ENCODE results near the gene ARHGAP28.

The ARHGAP28 gene

GRCh38 chr18:6732952-6733351 is 3.4 kb downstream of the ARHGAP28 start:
- no peak for DNase-seq

DNA sequence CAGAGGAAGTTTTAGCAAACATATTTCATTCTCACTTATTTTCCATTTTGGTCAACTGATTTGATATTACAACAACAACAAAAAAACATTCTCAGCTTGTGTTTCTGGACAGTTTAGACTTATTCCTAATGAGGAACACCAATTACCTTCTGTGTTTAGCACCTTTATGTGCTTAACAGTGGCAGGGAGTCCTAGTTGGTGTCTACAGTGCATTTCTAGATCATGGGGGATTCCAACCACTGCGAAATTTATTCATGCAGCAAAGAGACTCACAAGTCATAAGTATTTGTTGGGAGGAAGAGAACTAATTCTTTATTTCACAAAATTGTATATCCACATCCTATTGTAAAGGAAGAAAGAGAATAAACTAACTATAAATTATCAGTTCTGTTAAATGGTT is 4.2 kb downstream of the ARHGAP28 start:
- no peak for DNase-seq

- no peak for DNase-seq
These were observed 5.4 kb downstream of the ARHGAP28 start for GRCh38 chr18:6734726-6735430.

- no peak for DNase-seq
These were observed 8.3 kb downstream of the ARHGAP28 start for GRCh38 chr18:6737833-6738232.

- DNase-seq: no peak
These were observed 9.1 kb downstream of the ARHGAP28 start for GRCh38 chr18:6738622-6739021.

- no peak for DNase-seq
These were observed 11.7 kb downstream of the ARHGAP28 start for GRCh38 chr18:6741232-6741663.

DNA sequence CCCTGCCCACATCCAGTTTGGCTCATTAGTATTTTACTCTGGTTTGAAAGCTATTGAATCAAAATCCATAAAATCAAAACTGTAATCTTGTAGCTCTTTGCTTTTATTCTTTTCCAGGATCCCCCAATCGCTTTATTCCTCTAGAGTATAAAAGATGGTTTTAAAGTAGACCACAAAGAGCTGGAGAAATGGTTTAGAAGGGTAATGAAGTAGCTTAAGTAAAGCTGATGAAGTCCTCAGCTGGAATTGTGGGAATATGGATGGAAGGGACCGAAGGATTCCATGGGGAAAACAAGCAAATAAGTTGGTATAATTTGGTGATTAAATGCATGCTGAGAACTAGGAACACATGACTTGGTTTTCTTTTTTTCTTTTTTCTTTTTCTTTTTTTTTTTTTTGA is 12.3 kb downstream of the ARHGAP28 start:
- no peak for DNase-seq

DNA sequence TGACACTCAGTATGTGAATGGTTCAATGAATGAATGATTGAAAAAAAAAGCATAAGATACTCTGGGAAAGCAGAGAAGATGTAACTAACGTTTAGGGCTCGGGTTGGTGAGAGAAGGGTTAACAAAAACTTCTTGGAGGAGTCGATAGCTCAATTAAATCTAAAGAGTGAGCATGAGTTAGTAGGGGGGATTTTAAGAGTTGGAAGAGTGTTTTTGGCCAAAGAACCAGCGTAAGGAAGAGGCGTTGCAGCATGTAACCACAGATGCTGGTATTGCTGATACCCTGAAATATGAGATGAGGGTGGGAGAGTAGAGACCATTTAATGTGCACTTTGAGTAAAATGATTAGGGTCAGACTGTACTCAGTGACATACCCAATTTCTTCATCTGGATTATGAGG is 14.5 kb downstream of the ARHGAP28 start:
- no peak for DNase-seq

- no peak for DNase-seq
These were observed 15.4 kb downstream of the ARHGAP28 start for GRCh38 chr18:6744816-6745455.

- no peak for DNase-seq
These were observed 16.1 kb downstream of the ARHGAP28 start for GRCh38 chr18:6745504-6746031.

- DNase-seq: no peak
These were observed 17.0 kb downstream of the ARHGAP28 start for GRCh38 chr18:6746386-6746960.

DNA sequence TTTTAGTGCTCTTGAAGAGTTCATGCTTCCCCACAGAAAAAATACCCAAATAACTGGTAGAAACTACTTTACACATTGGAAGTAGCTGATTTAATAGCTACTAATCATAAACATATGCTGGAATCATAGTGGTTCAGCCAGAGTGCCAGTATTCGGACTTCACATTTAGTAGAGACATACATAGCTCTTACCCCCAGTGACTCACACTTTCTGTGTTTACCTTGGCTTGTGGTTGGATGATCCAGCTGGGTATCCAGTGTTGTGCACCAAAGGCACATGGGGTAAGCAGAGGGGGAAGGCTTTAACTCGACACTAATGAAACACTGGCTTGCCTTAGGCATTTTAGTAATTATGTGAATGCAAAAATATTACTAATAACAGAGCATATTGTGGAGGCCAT is 18.1 kb downstream of the ARHGAP28 start:
- DNase-seq: no peak

DNA sequence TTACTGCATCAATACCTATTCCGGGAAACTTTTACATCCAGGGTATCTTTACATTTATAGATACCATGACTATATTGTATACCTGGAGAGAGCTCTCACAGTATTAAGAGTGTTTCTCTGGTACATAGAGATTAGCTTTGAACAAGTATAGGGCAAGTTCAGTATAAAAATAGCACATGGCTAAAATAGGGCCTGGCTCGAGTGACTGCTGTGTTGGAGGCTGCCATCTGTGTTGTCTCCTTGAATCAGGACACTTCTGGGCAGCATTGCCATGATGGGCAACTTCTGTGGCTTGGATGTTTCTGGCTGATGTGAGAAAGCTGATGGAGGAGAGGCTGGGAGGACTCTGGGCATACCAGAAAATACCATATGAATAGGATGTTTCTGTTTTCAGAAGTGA is 18.7 kb downstream of the ARHGAP28 start:
- DNase-seq: no peak

DNA sequence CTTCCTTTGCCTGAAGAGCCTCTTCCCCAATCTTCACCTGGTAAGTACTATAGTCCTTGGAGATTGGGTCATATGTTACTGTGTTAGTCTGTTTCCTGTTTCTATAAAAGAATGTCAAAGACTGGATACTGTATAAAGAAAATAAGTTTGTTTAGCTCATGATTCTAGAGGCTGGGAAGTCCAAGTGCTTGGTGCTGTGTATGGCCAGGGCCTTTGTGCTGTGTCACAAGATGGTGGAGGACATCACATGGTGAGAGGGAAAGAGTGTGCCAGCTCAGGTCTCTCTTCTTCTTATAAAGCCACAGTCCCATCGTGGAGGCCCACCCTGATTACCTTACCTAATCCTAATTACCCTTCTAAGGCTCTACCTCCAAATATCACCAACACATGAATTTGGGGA is 20.9 kb downstream of the ARHGAP28 start:
- DNase-seq: no peak

DNA sequence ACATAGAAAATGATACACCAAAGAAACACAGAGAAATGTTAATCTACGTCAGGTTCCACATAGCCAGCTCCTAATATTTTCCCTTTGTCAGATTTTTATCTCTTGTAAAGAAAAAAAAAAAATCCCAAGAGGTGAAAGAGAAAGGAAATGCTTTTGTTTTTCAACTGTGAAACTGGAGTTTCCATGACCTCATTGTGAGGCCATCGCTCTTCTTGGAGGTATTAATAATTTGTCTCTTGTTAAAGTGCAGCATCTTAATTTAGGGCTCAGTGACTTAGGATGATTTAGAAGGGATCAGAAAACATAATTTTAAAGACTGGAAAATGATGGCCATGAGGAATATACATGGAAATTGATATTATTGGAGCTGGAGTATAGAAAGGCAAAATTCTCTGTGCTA is 21.7 kb downstream of the ARHGAP28 start:
- DNase-seq: no peak

- DNase-seq: no peak
These were observed 22.8 kb downstream of the ARHGAP28 start for GRCh38 chr18:6752202-6752860.

- DNase-seq: no peak
These were observed 25.6 kb downstream of the ARHGAP28 start for GRCh38 chr18:6755107-6755506.

DNA sequence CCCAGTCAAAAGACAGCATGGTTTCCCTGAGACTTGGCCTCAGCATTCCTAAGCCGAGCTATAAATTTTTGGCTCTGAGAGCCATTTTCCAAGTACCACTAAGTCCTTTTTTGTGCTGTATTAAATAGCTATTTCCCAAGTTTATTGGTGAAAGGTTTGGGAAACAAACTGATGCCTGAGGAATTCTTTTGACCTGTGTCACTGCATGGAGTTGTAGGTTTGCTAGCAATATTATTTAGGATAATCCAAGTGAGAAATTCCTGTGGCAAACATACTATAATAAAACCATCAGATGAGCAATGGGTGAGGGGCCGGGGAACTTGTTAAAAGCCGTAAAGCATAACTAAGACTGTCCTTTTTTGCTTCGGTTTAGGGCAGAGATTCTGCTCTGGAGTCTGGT is 28.4 kb downstream of the ARHGAP28 start:
- DNase-seq: no peak

GRCh38 chr18:6759579-6759978 is 30.1 kb downstream of the ARHGAP28 start:
- DNase-seq: no peak

- DNase-seq: no peak
These were observed 34.0 kb downstream of the ARHGAP28 start for GRCh38 chr18:6763524-6763923.

DNA sequence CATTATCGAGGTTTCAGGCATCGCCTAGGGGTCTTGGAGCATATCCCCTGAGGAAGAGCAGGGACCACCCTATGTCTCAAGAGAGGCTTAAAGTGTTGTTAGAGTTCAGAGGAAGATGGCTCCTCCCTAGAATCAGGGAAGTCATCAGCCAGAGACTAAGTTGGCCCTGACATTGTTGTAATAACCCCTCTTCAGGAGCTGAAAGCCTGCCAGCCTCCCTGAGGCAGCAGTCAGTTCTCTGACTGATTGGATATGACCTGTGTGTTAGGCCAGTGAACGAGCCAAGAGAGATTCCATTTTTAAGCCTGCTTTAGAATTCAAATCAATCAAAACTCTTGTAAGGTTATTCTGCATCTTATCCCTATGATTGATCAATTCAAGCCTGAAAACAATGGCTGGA is 34.9 kb downstream of the ARHGAP28 start:
- DNase-seq: no peak

DNA sequence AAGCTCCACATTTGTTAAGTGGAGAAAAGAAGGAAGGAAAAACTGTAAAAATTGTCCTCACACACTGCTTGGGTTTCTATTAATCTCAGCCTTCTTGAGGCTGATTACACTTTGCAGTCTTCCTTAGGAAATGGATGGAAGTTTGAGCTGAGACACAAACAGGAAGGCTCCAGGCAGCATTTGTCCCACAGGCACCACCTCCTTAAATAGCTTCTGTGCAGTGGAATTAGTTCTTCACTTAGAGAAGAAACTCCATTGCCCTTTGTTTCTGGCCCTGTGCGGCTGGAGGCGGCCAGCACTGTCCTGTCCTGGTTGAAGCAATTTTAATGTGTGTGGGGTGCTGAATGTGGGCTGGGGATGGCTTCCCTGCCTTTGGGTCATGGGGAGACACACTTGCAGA is 44.3 kb downstream of the ARHGAP28 start:
- DNase-seq: no peak

DNA sequence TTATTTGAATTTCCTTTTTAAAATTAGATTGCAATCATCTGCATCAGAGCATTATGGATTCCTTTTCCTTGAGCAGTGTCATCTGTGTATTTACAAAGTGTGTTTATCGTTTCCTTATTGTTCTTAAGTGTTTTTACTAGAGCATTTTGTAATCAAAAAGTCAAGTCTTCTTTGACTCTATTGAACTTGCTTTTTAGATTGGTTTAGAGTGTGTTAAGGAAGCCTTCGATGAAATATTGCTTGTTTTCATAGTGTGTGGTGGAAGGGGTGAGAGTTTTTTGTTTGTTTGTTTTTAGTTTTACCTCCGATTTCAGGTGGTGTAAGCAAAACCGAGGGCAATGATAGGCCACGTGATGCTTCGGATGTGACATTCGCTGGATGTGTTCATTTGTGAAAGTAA is 45.7 kb downstream of the ARHGAP28 start:
- DNase-seq: no peak

DNA sequence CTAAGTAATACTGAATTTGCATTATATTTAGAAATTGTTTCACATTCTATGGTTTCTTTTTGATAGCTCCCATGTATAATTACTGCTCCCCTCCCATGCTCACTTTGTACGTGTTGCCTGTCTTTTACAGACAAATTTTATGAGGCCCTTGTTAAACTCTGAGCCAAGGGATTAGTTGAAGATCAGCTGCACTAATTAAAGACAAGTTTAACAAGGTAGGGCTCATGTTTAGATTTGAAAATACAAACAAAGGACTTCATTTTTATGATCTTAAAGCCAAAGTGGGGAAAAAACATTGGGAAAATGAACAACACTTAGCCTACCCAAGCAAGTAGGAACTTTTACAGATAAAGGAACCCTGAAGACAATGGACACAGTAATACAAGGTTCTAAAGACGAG is 46.2 kb downstream of the ARHGAP28 start:
- no peak for DNase-seq

Measured in NCI-H2107 (cell line).